ENCODE measurements around the gene CHST8. TPM values are rescaled to one million over a fixed set of nuclear protein-coding genes. Genes with fewer than 3 reads are reported as not detected.

The CHST8 gene
- total and polyA plus RNA-seq, 11 donors = 0.10 to 0.88 (median 0.22) TPM; not detected in 3

- intact Hi-C loops (cut with DNase I) = no loop called here
- ATAC-seq (no peak), DNase-seq (no peak)
- peaks cover 0 to 7% (median 0%) of the 10 kb centered on the region in 9 donors for H3K27me3 ChIP-seq
- H3K4me3 ChIP-seq = no peak overlapping the region
- no peak overlapping the region for H3K27ac ChIP-seq
- H3K36me3 ChIP-seq = no peaks in the 10 kb centered on the region
- WGBS, 4 donors = 69 to 76% (median 73%) methylated on average over 8 of the region's 8 CpGs
- no peak for TF ChIP-seq CTCF (IDR thresholded peaks at IDR 0.05)
- H3K4me1 ChIP-seq = no peaks in the 10 kb centered on the region
- no peaks in the 10 kb centered on the region for H3K9me3 ChIP-seq
Observed at GRCh38 chr19:33668968-33669367, 47.2 kb downstream of the CHST8 start.

- 83 to 89% (median 88%) methylated on average over 5 of the region's 5 CpGs for WGBS, 4 donors
- no peaks in the 10 kb centered on the region for H3K36me3 ChIP-seq
- no peaks in the 10 kb centered on the region for H3K4me1 ChIP-seq
- DNase-seq (no peak), ATAC-seq (no peak)
- peaks cover 0 to 7% (median 0%) of the 10 kb centered on the region in 9 donors for H3K27me3 ChIP-seq
- TF ChIP-seq CTCF (IDR thresholded peaks at IDR 0.05) = no peak
- no peak overlapping the region for H3K4me3 ChIP-seq
- H3K27ac ChIP-seq = no peak overlapping the region
- intact Hi-C loops (cut with DNase I) = no loop called here
- H3K9me3 ChIP-seq = no peaks in the 10 kb centered on the region
Observed at GRCh38 chr19:33669376-33669775, 47.6 kb downstream of the CHST8 start.

GRCh38 chr19:33670398-33670797 lies 48.6 kb downstream of the CHST8 start:
- 68 to 85% (median 83%) methylated on average over 5 to 9 of the region's 9 CpGs for WGBS, 4 donors
- TF ChIP-seq CTCF (IDR thresholded peaks at IDR 0.05) (no peak), POLR2A (IDR thresholded peaks at IDR 0.05) (no peak)
- peaks cover 0 to 11% (median 0%) of the 10 kb centered on the region in 9 donors for H3K27me3 ChIP-seq

DNA sequence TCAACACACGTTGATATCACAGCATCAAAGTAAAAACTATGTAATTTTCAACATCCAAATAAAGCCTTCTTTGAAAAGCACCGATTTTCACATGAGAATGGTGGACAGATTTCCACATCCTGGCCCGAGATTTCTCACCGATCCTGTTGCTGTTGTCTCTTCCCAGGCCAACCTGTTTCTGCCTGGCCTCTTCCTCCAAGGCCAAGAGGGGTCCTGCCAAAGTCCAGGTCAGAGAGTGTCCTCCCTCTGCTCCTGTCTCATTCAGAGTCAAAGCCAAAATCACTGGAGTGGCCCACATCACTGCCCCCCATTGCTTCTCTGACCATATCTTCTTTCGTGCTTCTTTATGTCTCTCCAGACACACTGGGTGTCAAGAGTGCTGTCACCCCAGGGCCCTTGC lies 49.5 kb downstream of the CHST8 start:
- DNase-seq (no peak), ATAC-seq (no peak)
- peaks cover 0 to 14% (median 0%) of the 10 kb centered on the region in 9 donors for H3K27me3 ChIP-seq
- 68 to 83% (median 76%) methylated on average over 5 of the region's 5 CpGs for WGBS, 4 donors
- H3K4me3 ChIP-seq = no peak overlapping the region
- intact Hi-C loops (cut with DNase I) = no loop called here
- no peaks in the 10 kb centered on the region for H3K4me1 ChIP-seq
- H3K9me3 ChIP-seq = no peaks in the 10 kb centered on the region
- H3K36me3 ChIP-seq = no peaks in the 10 kb centered on the region
- H3K27ac ChIP-seq = no peak overlapping the region
- TF ChIP-seq CTCF (IDR thresholded peaks at IDR 0.05) (no peak), POLR2A (IDR thresholded peaks at IDR 0.05) (no peak)

More at GRCh38 chr19:33670398-33670797, 48.6 kb downstream of the CHST8 start:
- Histone ChIP-seq H3K4me3 (no peak overlapping the region), H3K4me1 (no peaks in the 10 kb centered on the region), H3K9me3 (no peaks in the 10 kb centered on the region), H3K36me3 (no peaks in the 10 kb centered on the region), H3K27ac (no peak overlapping the region)
- DNase-seq (peak in 1 of 5 donors; percentile 2), ATAC-seq (no peak)
- intact Hi-C loops (cut with DNase I) = no loop called here
